HEK293T (cell line): ENCODE data around the gene GP9.

Experiments
- BHLHE40 ChIP-seq: fragments of 450-650 bp; IDR thresholded peaks from 2 replicates; pipeline ENCODE4 v1.6.1; 2016; ENCODE audit warnings: mild to moderate bottlenecking, moderate library complexity, borderline replicate concordance
- ELF4 ChIP-seq: fragments of 450-650 bp; IDR thresholded peaks from 2 replicates; pipeline ENCODE4 v1.6.1; 2017; ENCODE audit warnings: antibody characterized with exemption
- FOXA1 ChIP-seq: fragments of 450-650 bp; IDR thresholded peaks from 2 replicates; pipeline ENCODE4 v1.6.1; 2016; ENCODE audit warnings: mild to moderate bottlenecking
- FOXK2 ChIP-seq: fragments of 450-650 bp; IDR thresholded peaks from 2 replicates; pipeline ENCODE4 v1.6.1; 2016; ENCODE audit warnings: mild to moderate bottlenecking
- HDGF ChIP-seq: fragments of 450-650 bp; IDR thresholded peaks from 2 replicates; pipeline ENCODE4 v1.6.1; 2017; ENCODE audit warnings: antibody characterized with exemption, borderline replicate concordance
- LEF1 ChIP-seq: fragments of 450-650 bp; IDR thresholded peaks from 2 replicates; pipeline ENCODE4 v1.6.1; 2017; ENCODE audit warnings: mild to moderate bottlenecking, borderline replicate concordance
- SP1 ChIP-seq: fragments of 450-650 bp; IDR thresholded peaks from 2 replicates; pipeline ENCODE4 v1.6.1; 2017
- TARDBP ChIP-seq: fragments of 450-650 bp; IDR thresholded peaks from 2 replicates; pipeline ENCODE4 v1.6.1; 2016

DNA sequence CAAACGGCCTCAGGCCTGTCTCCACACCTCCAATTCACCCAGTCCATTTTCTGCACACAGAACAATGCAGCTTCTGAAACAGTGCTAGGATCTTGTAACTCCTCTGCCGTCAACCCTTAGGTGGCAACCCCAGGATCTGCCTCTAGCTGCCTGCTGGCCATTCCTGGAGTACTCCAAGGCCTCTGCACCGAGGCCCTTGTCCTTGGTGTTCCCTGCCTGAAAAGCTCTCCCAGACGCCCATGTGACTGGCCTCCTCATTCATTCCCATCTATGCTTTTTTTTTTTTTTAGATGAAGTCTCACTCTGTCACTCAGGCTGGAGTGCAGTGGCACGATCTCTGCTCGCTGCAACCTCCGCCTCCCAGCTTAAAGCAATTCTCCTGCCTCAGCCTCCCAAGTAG lies 42.7 kb downstream of the GP9 start:
- TF ChIP-seq FOXA1 (no peak), HDGF (no peak), FOXK2 (no peak), TARDBP (no peak), LEF1 (no peak), SP1 (no peak), BHLHE40 (no peak), ELF4 (no peak)
